BLaER1 treated with 17β-estradiol and CSF1 and Interleukin-3, amounts not matched to agents 10 nM and 100 nM (cell line): ENCODE results near the gene NPDC1.

ENCODE experiments used
- H3K27ac ChIP-seq, 11 experiments: shearing (Covaris generic); formaldehyde crosslinking; 2 replicates each; pipeline ENCODE4 v1.8.1; 2022
- H3K27me3 ChIP-seq, 11 experiments: shearing (Covaris generic); formaldehyde crosslinking; 2 replicates each; pipeline ENCODE4 v1.8.1; 2022
- H3K36me3 ChIP-seq, 11 experiments: shearing (Covaris generic); formaldehyde crosslinking; 2 replicates each; pipeline ENCODE4 v1.8.1; 2022
- H3K4me1 ChIP-seq, 10 experiments: shearing (Covaris generic); formaldehyde crosslinking; 2 replicates each; pipeline ENCODE4 v1.8.1; 2022
- H3K4me2 ChIP-seq, 11 experiments: shearing (Covaris generic); formaldehyde crosslinking; 2 replicates each; pipeline ENCODE4 v1.8.1; 2022
- H3K4me3 ChIP-seq, 10 experiments: shearing (Covaris generic); formaldehyde crosslinking; 2 replicates each; pipeline ENCODE4 v1.8.1; 2022
- H3K9ac ChIP-seq, 11 experiments: shearing (Covaris generic); formaldehyde crosslinking; 2 replicates each; pipeline ENCODE4 v1.8.1; 2022
- H3K9me3 ChIP-seq, 11 experiments: shearing (Covaris generic); formaldehyde crosslinking; replicated peaks in 1 of 11; 2 replicates each; pipeline ENCODE4 v1.8.1; 2022
- H4K20me1 ChIP-seq, 11 experiments: shearing (Covaris generic); formaldehyde crosslinking; 2 replicates each; pipeline ENCODE4 v1.8.1; 2022
- Cebpa-rat ChIP-seq, 11 experiments: shearing (Covaris generic); IDR thresholded peaks; 2 replicates each; pipeline ENCODE4 v1.8.1; 2022

NPDC1 gene

DNA sequence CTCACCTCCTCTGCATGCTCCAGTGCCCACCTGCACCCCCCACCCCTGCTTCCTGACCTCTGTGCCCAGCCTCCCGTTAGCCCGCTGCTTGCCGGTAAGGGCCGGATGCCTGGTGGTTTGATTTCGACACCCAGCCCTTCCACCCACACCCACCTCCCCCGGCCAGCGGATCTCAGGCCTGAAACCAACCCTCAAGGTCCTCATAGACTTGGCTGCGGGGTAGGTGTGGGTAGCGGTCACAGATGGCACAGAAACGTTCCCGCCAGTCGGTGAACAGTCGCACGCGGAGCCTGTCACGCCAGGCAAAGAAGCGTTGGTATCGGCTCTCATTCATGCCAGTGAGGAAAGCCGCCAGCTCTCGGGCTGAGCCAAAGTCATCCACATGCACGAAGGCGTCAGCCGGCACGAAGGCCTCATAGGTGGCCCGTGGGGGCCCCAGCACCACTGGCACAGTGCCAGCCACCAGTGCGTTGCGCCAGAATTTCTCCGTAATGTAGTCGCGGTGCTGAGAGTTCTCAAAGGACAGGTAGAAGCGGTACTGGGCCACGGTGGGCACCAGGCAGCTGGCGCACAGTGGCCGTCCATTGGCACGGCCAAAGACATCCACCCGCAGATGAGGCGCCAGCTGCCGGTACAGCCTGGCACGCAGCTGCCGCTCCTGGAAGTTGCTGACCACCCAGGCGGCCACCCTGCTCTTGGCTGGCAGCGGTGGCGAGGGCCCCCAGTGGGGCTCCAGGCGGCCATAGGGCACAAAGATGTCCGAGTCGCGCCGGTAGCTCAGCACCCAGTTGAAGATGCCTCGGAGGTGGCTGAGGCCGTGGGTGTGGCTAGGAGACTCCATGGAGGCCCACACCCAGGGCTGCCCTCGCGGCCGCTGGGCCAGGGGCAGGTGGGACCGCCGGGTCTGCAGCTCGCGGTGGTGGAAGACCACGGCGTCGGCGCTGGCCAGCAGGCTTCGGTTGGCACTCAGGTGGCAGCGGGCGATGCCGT, 15.1 kb downstream of the NPDC1 start:
- Histone ChIP-seq H3K9me3 (no peaks in the 10 kb centered on the region), H3K4me1 (peaks cover 51 to 96% (median 85%) of the 10 kb centered on the region in 10 experiments), H3K27me3 (no peaks in the 10 kb centered on the region), H3K4me3 (peak overlapping the region; percentile 65 to 84 (median 74); a peak in 19 of 20 replicates), H3K36me3 (peaks cover 0 to 29% (median 11%) of the 10 kb centered on the region in 11 experiments; a peak in 12 of 22 replicates), H4K20me1 (peaks cover 9 to 44% (median 31%) of the 10 kb centered on the region in 11 experiments; a peak in 19 of 22 replicates), H3K4me2 (peak overlapping the region; percentile 91 to 100 (median 98)), H3K9ac (peak overlapping the region; percentile 76 to 92 (median 88)), H3K27ac (peak overlapping the region; percentile 64 to 98 (median 93))
- peak in 9 of 11 experiments; percentile 41 to 87 (median 76); a peak in 16 of 22 replicates for TF ChIP-seq Cebpa-rat (IDR thresholded peaks at IDR 0.05)

DNA sequence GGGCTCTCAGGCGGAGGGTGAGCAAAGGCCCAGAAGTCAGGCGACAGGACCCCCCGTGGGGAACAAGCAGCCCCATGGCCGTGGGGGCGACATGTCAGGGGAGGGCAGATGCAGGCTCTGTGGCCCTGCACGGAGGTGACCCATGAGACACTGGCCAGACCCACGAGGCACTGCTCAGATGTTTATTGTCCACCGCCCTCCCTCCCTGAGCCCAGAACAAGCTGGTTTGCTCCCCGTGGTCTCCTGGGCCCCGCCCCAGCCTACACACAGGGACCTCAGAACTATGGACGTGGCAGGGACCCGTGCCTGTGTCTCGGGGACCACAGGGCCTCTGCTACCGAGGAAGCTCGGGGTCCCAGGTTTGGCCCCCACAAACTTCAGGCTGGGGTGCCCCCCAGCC, 16.0 kb downstream of the NPDC1 start:
- peaks cover 51 to 96% (median 85%) of the 10 kb centered on the region in 10 experiments for H3K4me1 ChIP-seq

DNA sequence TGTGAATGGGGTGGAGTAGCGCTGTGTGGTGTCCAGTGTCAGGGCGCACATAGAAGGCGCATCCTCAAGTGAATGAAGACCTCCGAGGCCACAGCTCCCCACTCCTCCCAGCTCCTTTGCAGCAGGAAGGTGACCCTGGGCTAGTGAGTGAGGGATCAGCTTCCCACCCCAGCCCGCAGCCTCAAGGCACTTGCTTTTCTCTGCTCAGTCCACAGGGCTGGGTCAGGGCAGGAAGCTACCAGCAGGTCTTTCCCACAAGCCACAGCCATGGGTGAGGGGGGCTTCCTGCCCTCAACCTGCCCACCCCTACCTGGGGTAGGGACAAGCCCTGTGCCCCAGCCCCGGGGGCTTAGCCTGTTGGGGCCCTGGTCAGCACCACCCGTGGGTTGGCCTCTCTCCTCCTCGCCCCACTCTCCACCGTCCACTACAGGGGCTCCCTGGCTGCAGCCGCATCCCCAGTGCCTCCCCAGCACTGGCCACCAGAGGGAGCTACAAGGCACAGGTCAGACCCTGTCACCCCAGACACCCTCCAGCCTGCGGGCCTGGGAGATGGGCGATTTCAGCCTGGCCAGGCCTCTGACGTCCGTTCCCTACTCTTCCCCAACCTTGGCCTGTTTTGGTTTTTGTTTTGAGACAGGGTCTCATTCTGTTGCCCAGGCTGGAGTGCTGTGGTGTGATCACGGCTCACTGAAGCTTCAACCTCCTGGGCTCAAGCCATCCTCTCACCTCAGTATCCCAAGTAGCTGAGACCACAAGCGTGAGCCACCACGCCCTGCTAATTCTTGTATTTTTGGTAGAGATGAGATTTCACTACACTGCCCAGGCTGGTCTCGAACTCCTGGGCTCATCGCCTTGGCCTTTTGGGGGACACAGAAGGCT, 16.7 kb downstream of the NPDC1 start:
- Histone ChIP-seq H3K27me3 (no peaks in the 10 kb centered on the region), H3K36me3 (peaks cover 0 to 24% (median 7%) of the 10 kb centered on the region in 11 experiments; a peak in 9 of 22 replicates), H3K9me3 (no peaks in the 10 kb centered on the region), H4K20me1 (peaks cover 3 to 48% (median 34%) of the 10 kb centered on the region in 11 experiments; a peak in 18 of 22 replicates), H3K4me3 (peak overlapping the region; percentile 65 to 84 (median 74)), H3K4me2 (peak overlapping the region; percentile 91 to 100 (median 98)), H3K9ac (peak overlapping the region; percentile 76 to 92 (median 88)), H3K27ac (peak overlapping the region; percentile 64 to 98 (median 93)), H3K4me1 (peaks cover 50 to 96% (median 82%) of the 10 kb centered on the region in 10 experiments)
- no peak for TF ChIP-seq Cebpa-rat (IDR thresholded peaks at IDR 0.05)

More for the DNA sequence above, 16.0 kb downstream of the NPDC1 start:
- Histone ChIP-seq H3K27me3 (no peaks in the 10 kb centered on the region), H3K36me3 (peaks cover 0 to 24% (median 7%) of the 10 kb centered on the region in 11 experiments; a peak in 9 of 22 replicates), H3K4me2 (peak overlapping the region; percentile 91 to 100 (median 98)), H3K27ac (peak overlapping the region; percentile 64 to 98 (median 93)), H4K20me1 (peaks cover 3 to 44% (median 31%) of the 10 kb centered on the region in 11 experiments; a peak in 18 of 22 replicates), H3K4me3 (peak overlapping the region; percentile 65 to 84 (median 74)), H3K9ac (peak overlapping the region; percentile 76 to 92 (median 88)), H3K9me3 (no peaks in the 10 kb centered on the region)
- no peak for TF ChIP-seq Cebpa-rat (IDR thresholded peaks at IDR 0.05)

DNA sequence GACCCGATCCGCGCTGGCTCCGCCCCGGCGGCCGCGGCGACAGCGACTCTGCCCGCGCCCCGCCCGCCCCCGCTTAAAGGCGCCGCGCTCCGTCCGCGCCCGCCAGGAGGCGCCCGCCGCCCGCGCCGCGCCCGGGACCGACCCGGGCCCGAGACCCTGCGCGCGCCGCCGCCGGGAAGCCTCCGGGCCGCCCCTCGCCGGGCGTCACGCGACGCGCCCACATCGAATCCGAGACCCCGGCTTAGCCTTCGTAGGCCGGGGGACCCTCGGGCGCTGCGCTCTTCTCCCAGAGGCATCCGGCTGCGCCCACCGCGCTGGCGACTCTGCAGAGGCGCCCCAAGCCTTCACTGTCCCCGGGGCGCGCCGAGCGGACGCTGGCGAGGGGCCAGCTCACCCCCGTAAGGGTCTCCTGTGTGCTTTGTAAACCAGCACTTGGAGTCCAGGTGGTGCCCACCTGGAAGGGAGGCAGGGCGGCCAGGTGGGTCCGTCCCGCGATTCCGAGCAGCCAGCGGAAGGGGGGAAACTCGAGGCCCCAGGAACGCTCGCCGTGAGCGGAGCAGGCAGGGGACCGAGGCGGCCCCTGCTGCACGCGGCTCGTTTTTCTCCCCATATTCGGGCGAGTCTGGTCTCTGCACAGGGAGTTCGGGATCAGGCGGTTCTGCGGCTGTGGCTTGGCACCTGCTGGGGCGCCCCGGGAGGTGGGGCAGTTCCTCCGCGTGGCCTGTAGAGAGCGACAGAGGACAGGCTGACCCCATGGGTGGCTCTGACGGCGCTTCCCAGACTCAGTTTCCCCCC, 17.5 kb downstream of the NPDC1 start:
- peak overlapping the region; percentile 75 to 92 (median 88) for H3K9ac ChIP-seq

DNA sequence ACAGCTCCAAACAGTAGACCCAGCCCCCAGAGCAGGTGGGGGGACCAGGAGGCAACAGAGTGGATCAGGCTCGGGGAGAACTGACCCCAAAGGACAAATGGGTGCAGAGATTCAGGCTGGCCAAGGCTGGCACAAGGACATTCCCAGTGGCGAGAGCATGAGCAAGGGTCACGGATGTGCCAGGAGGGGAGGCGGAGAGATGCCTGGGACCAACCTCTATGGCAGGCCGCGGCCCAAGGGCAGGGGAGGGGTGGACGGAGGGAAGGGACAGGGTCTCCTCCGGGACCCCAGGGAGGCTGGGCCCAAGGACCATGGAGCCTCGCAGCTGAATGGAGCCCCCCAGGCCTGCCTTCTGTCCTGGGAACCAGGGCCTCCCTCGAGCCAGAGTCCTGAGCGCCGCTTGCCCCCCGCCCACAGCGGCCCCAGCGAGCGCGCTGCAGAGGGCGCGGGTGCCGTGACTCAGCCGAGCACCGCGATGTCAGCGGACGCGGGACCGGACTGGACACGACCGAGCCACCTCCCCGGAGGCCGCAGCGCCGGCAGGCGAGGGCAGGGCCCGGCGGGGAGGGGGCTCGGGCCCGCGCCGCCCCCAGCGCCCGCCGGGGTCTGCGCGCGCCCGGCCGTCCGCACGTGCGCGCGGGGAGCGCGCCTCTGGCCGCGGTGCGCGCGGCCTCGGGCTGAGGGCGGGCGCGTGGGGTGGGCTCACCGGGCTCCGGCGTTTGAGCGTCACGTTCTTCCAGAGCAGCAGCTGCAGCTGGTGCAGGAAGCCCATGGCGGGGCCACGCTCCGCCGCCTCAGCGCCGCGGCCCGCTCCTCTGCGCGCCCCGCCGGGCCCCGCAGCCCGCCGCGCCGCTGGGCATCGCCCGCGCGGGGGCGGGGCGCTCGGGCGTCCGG, 18.4 kb downstream of the NPDC1 start, which contains the start of gene ABCA2:
Gene ABCA2, minus strand, starts transcription at position 869 of the 894 bp plus-strand sequence. Its CDS starts 97 bp downstream, at position 772.
- Histone ChIP-seq H3K27me3 (no peaks in the 10 kb centered on the region), H4K20me1 (peaks cover 3 to 62% (median 45%) of the 10 kb centered on the region in 11 experiments; a peak in 18 of 22 replicates), H3K4me3 (peak within 1 kb of the TSS; percentile 65 to 84 (median 74)), H3K9ac (peak within 1 kb of the TSS; percentile 75 to 92 (median 88)), H3K9me3 (no peaks in the 10 kb centered on the region), H3K36me3 (peaks cover 0 to 35% (median 7%) of the 10 kb centered on the region in 11 experiments; a peak in 9 of 22 replicates), H3K4me2 (peak within 1 kb of the TSS; percentile 91 to 100 (median 98)), H3K27ac (peak within 1 kb of the TSS in 10 of 11 experiments; percentile 41 to 98 (median 94); a peak in 20 of 22 replicates), H3K4me1 (peaks cover 50 to 90% (median 76%) of the 10 kb centered on the region in 10 experiments)
- no peak for TF ChIP-seq Cebpa-rat (IDR thresholded peaks at IDR 0.05)

More for the DNA sequence above, 17.5 kb downstream of the NPDC1 start:
- H3K27me3 ChIP-seq, result no peaks in the 10 kb centered on the region
- peaks cover 50 to 94% (median 79%) of the 10 kb centered on the region in 10 experiments for H3K4me1 ChIP-seq
- peak overlapping the region; percentile 91 to 100 (median 98) for H3K4me2 ChIP-seq
- TF ChIP-seq Cebpa-rat (IDR thresholded peaks at IDR 0.05), result no peak
- H4K20me1 ChIP-seq, result peaks cover 3 to 56% (median 42%) of the 10 kb centered on the region in 11 experiments; a peak in 18 of 22 replicates
- H3K9me3 ChIP-seq, result no peaks in the 10 kb centered on the region
- peak overlapping the region; percentile 65 to 84 (median 74) for H3K4me3 ChIP-seq
- peak overlapping the region in 10 of 11 experiments; percentile 41 to 98 (median 94); a peak in 20 of 22 replicates for H3K27ac ChIP-seq
- peaks cover 0 to 31% (median 7%) of the 10 kb centered on the region in 11 experiments; a peak in 9 of 22 replicates for H3K36me3 ChIP-seq

DNA sequence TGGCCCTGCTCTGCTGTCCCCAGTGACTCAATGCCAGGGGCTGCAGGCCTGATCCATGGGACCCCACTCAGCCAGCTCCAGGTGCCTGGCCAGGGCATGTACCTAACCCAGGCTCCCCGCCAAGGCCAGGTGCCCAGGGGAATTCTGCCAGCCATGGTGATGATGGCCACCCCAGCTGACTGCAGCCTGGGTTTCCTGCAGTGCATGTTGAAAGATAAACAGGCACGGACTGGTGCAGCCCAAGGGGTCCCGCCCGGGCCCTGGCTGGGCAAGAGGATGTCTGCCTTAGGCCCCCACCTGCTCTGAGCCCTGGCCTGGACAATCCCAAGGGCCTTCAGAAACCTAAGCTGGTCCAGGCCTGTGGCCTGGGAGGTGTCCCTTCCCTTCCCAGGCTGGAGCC, 19.1 kb downstream of the NPDC1 start:
- H3K27me3 ChIP-seq, result no peaks in the 10 kb centered on the region
- peaks cover 3 to 67% (median 50%) of the 10 kb centered on the region in 11 experiments; a peak in 18 of 22 replicates for H4K20me1 ChIP-seq
- peaks cover 0 to 40% (median 12%) of the 10 kb centered on the region in 11 experiments; a peak in 13 of 22 replicates for H3K36me3 ChIP-seq
- H3K4me2 ChIP-seq, result peak overlapping the region; percentile 91 to 100 (median 98)
- no peak for TF ChIP-seq Cebpa-rat (IDR thresholded peaks at IDR 0.05)
- H3K9me3 ChIP-seq, result no peaks in the 10 kb centered on the region
- peak overlapping the region in 9 of 10 experiments; percentile 65 to 84 (median 74); a peak in 17 of 20 replicates for H3K4me3 ChIP-seq
- H3K27ac ChIP-seq, result peak overlapping the region in 7 of 11 experiments; percentile 88 to 98 (median 96); a peak in 11 of 22 replicates
- peaks cover 50 to 87% (median 72%) of the 10 kb centered on the region in 10 experiments for H3K4me1 ChIP-seq
- peak overlapping the region in 10 of 11 experiments; percentile 75 to 92 (median 88); a peak in 19 of 22 replicates for H3K9ac ChIP-seq
